OCI-LY7 (cell line): Measurements from ENCODE around the gene KCNK13. TPM values are rescaled to one million over a fixed set of nuclear protein-coding genes. Genes with fewer than 3 reads are reported as not detected.

Experiments
- BruUV-seq: library from RNA; stranded (reverse); fragments of 400-500 nt; replicated peaks from 2 replicates; lab custom pipeline; 2021; lab: Mats Ljungman, UMichigan
- CTCF ChIA-PET: fragments of 300-600 bp; sonication (Branson Sonifier 250); formaldehyde crosslinking; loops from one replicate; lab custom pipeline; 2022; ENCODE audit warnings: antibody characterized with exemption; ENCODE audit not compliant: unreplicated experiment; lab: Charles Lee
- POLR2A ChIA-PET: fragments of 300-600 bp; sonication (Branson Sonifier 250); formaldehyde crosslinking; loops from one replicate; lab custom pipeline; 2022; ENCODE audit warnings: antibody characterized with exemption; lab: Charles Lee
- DNase-seq: peaks from one replicate; pipeline ENCODE4 v3.0.0-alpha.2; 2015; ENCODE audit warnings: low spot score
- H2AFZ ChIP-seq: fragments of 200-600 bp; sonication (generic), shearing (Covaris generic); 2 replicates; pipeline ENCODE4 v1.6.1; 2014; ENCODE audit warnings: mild to moderate bottlenecking, antibody characterized with exemption, low read length, moderate library complexity
- H3K27ac ChIP-seq: fragments of 200-600 bp; sonication (generic); 2 replicates; pipeline ENCODE4 v1.5.1; 2014; ENCODE audit warnings: mixed run types, low read depth, mild to moderate bottlenecking, moderate library complexity, low read length, inconsistent platforms; ENCODE audit not compliant: poor library complexity, severe bottlenecking
- H3K36me3 ChIP-seq: fragments of 200-600 bp; sonication (generic); 2 replicates; pipeline ENCODE4 v1.6.1; 2014; ENCODE audit warnings: mild to moderate bottlenecking, antibody characterized with exemption, low read length, moderate library complexity, mixed read lengths; ENCODE audit not compliant: insufficient read depth
- H3K4me1 ChIP-seq: fragments of 200-600 bp; sonication (generic); 2 replicates; pipeline ENCODE4 v1.5.1; 2014; ENCODE audit warnings: mild to moderate bottlenecking, low read length; ENCODE audit not compliant: insufficient read depth, poor library complexity, severe bottlenecking
- H3K4me2 ChIP-seq: fragments of 200-600 bp; sonication (generic); 2 replicates; pipeline ENCODE4 v1.6.1; 2014; ENCODE audit warnings: mild to moderate bottlenecking, low read length
- H3K4me3 ChIP-seq: fragments of 200-600 bp; sonication (generic); 2 replicates; pipeline ENCODE4 v1.5.1; 2014; ENCODE audit warnings: mild to moderate bottlenecking, low read depth, low read length; ENCODE audit not compliant: poor library complexity, severe bottlenecking
- H3K79me2 ChIP-seq: fragments of 200-600 bp; sonication (generic); 2 replicates; pipeline ENCODE4 v1.6.1; 2016; ENCODE audit warnings: low read depth, mild to moderate bottlenecking, low read length, moderate library complexity, mixed read lengths; ENCODE audit not compliant: insufficient read depth
- H3K9me2 ChIP-seq: fragments of 200-600 bp; sonication (generic); 2 replicates; pipeline ENCODE4 v1.6.1; 2016; ENCODE audit warnings: mild to moderate bottlenecking, low read length, mixed read lengths; ENCODE audit not compliant: insufficient read depth
- H3K9me3 ChIP-seq: fragments of 200-600 bp; sonication (generic); 2 replicates; pipeline ENCODE4 v1.6.1; 2014; ENCODE audit warnings: mild to moderate bottlenecking, mixed run types, low read length, mixed read lengths
- H4K20me1 ChIP-seq: fragments of 200-600 bp; sonication (generic); 2 replicates; pipeline ENCODE4 v1.6.1; 2014; ENCODE audit warnings: mild to moderate bottlenecking, antibody characterized with exemption, low read length, moderate library complexity, mixed read lengths; ENCODE audit not compliant: insufficient read depth
- CTCF ChIP-seq: fragments of 200-600 bp; sonication (generic); conservative IDR thresholded peaks from 2 replicates; pipeline ENCODE4 v1.5.1; 2014; ENCODE audit warnings: mild to moderate bottlenecking, antibody characterized with exemption, low read length, moderate library complexity, mixed read lengths
- EZH2phosphoT487 ChIP-seq: fragments of 200-600 bp; sonication (generic); IDR thresholded peaks from 2 replicates; pipeline ENCODE4 v1.6.1; 2018; ENCODE audit warnings: low read depth, borderline replicate concordance, mild to moderate bottlenecking, mixed run types, antibody characterized with exemption, low read length, moderate library complexity, mixed read lengths
- intact Hi-C: fragments of 100-400 bp; cut with micrococcal nuclease; formaldehyde crosslinking; loops from one replicate; pipeline ENCODE4 v1.10.0; 2022; ENCODE audit not compliant: unreplicated experiment
- total RNA-seq, 2 experiments: library from RNA; depleted of rRNA in 1 of 2; stranded (reverse); fragments of >200 nt in 1 of 2; shearing (Covaris generic) in 1 of 2; gene quantifications; 2 replicates each; pipeline ENCODE4 v1.2.3, GENCODE V29; 2014 to 2022

KCNK13 gene
- total RNA-seq, 2 experiments from 2014 or later = not detected

GRCh38 chr14:90154110-90154509, 92.3 kb downstream of the KCNK13 start:
- Histone ChIP-seq H3K4me3 (no peak overlapping the region), H3K79me2 (no peaks in the 10 kb centered on the region), H3K4me2 (no peak overlapping the region), H3K9me2 (no peaks in the 10 kb centered on the region), H3K36me3 (no peaks in the 10 kb centered on the region), H4K20me1 (no peaks in the 10 kb centered on the region), H2AFZ (no peak overlapping the region), H3K9me3 (no peaks in the 10 kb centered on the region; the same call in 1 of the 2 replicates), H3K27ac (no peak overlapping the region), H3K4me1 (no peaks in the 10 kb centered on the region)
- CTCF ChIA-PET = no interaction called here
- TF ChIP-seq CTCF (no peak), EZH2phosphoT487 (no peak)
- intact Hi-C loops = no loop called here
- no TSS peak for BruUV-seq
- POLR2A ChIA-PET = no interaction called here
- no peak for DNase-seq

GRCh38 chr14:90159146-90159545, 97.4 kb downstream of the KCNK13 start:
- Histone ChIP-seq H3K36me3 (no peaks in the 10 kb centered on the region), H2AFZ (no peak overlapping the region), H3K27ac (no peak overlapping the region), H3K4me2 (no peak overlapping the region), H4K20me1 (no peaks in the 10 kb centered on the region), H3K4me1 (no peaks in the 10 kb centered on the region), H3K79me2 (no peaks in the 10 kb centered on the region), H3K4me3 (no peak overlapping the region), H3K9me3 (no peaks in the 10 kb centered on the region), H3K9me2 (no peaks in the 10 kb centered on the region)
- POLR2A ChIA-PET = interaction anchor here (0.6 kb wide), 1 partner anchor 1424 kb away, joined by 3 read pairs; no protein-coding TSS in a partner anchor
- no TSS peak for BruUV-seq
- no peak for DNase-seq
- CTCF ChIA-PET = no interaction called here
- TF ChIP-seq CTCF (no peak), EZH2phosphoT487 (no peak)
- intact Hi-C loops = no loop called here

GRCh38 chr14:90159688-90160087, 97.9 kb downstream of the KCNK13 start:
- Histone ChIP-seq H3K4me3 (no peak overlapping the region), H3K9me3 (no peaks in the 10 kb centered on the region), H2AFZ (no peak overlapping the region), H3K79me2 (no peaks in the 10 kb centered on the region), H3K9me2 (no peaks in the 10 kb centered on the region), H3K4me2 (no peak overlapping the region), H4K20me1 (no peaks in the 10 kb centered on the region), H3K27ac (no peak overlapping the region), H3K4me1 (no peaks in the 10 kb centered on the region), H3K36me3 (no peaks in the 10 kb centered on the region)
- TF ChIP-seq CTCF (no peak), EZH2phosphoT487 (no peak)
- intact Hi-C loops = no loop called here
- CTCF ChIA-PET = no interaction called here
- POLR2A ChIA-PET = no interaction called here
- BruUV-seq = no TSS peak
- DNase-seq = no peak
